Hepatocyte (in vitro differentiated cells): ENCODE data around the gene ATP5F1E. TPM values are rescaled to one million over a fixed set of nuclear protein-coding genes. Genes with fewer than 3 reads are reported as not detected.

ENCODE experiments used
- DNase-seq: peaks from one replicate; pipeline ENCODE4 v3.0.0-alpha.2; 2016; ENCODE audit warnings: low spot score
- H2AFZ ChIP-seq: fragments of 200-600 bp; sonication (generic); 2 replicates; pipeline ENCODE4 v1.6.0; 2016; ENCODE audit warnings: antibody characterized with exemption, mild to moderate bottlenecking
- H3K27ac ChIP-seq: fragments of 200-600 bp; sonication (generic); 2 replicates; pipeline ENCODE4 v1.5.1; 2016; ENCODE audit warnings: mild to moderate bottlenecking
- H3K27me3 ChIP-seq: fragments of 200-600 bp; sonication (generic); 2 replicates; pipeline ENCODE4 v1.6.1; 2016
- H3K36me3 ChIP-seq: fragments of 200-600 bp; sonication (generic); replicated peaks from 2 replicates; pipeline ENCODE4 v1.5.1; 2016; ENCODE audit warnings: low read depth; ENCODE audit not compliant: insufficient read depth
- H3K4me1 ChIP-seq: fragments of 200-600 bp; sonication (generic); 2 replicates; pipeline ENCODE4 v1.5.1; 2016; ENCODE audit warnings: mild to moderate bottlenecking, moderate library complexity; ENCODE audit not compliant: insufficient read depth
- H3K4me2 ChIP-seq: fragments of 200-600 bp; sonication (generic); 2 replicates; pipeline ENCODE4 v1.6.0; 2016
- H3K4me3 ChIP-seq: fragments of 200-600 bp; sonication (generic); 2 replicates; pipeline ENCODE4 v1.5.1; 2016; ENCODE audit warnings: mild to moderate bottlenecking
- H3K79me2 ChIP-seq: fragments of 200-600 bp; sonication (generic); 2 replicates; pipeline ENCODE4 v1.6.0; 2017; ENCODE audit warnings: mild to moderate bottlenecking
- H3K9me2 ChIP-seq: fragments of 200-600 bp; sonication (generic); replicated peaks from 2 replicates; pipeline ENCODE4 v1.6.0; 2017; ENCODE audit warnings: mild to moderate bottlenecking; ENCODE audit not compliant: insufficient read depth
- H3K9me3 ChIP-seq: fragments of 200-600 bp; sonication (generic); 2 replicates; pipeline ENCODE4 v1.5.1; 2016; ENCODE audit warnings: low read depth, mild to moderate bottlenecking
- H4K20me1 ChIP-seq: fragments of 200-600 bp; sonication (generic); 2 replicates; pipeline ENCODE4 v1.6.0; 2016; ENCODE audit warnings: mild to moderate bottlenecking; ENCODE audit not compliant: insufficient read depth, poor library complexity, severe bottlenecking
- EZH2 ChIP-seq: fragments of 200-600 bp; sonication (generic); IDR thresholded peaks from 2 replicates; pipeline ENCODE4 v1.6.1; 2016; ENCODE audit warnings: antibody characterized with exemption, mild to moderate bottlenecking, borderline replicate concordance
- EZH2phosphoT487 ChIP-seq: fragments of 200-600 bp; sonication (generic); IDR thresholded peaks from one replicate; pipeline ENCODE4 v1.6.1; 2018; ENCODE audit warnings: antibody characterized with exemption, mild to moderate bottlenecking, low read depth, moderate library complexity; ENCODE audit not compliant: unreplicated experiment, severe bottlenecking
- WGBS: methylation state at CpG from one replicate; pipeline ENCODE4 v1.1.6; 2016; ENCODE audit warnings: low lambda C conversion rate; ENCODE audit errors: missing lambda C conversion rate; 5-methylcytosine and 5-hydroxymethylcytosine counted together
- polyA plus RNA-seq: library from polyadenylated mRNA; unstranded; fragments of >200 nt; fragmentation: Nextera tagmentation; extraction: Ambion mirVana; gene quantifications from 2 replicates; pipeline ENCODE4 v1.2.1, GENCODE V29; 2016
- total RNA-seq: library from RNA; depleted of rRNA; stranded (reverse); fragments of >200 nt; gene quantifications from 2 replicates; pipeline ENCODE4 v1.2.3, GENCODE V29; 2014
- TF ChIP-seq, protein P1 (sequence below): fragments of 200-600 bp; sonication (generic); IDR thresholded peaks from 2 replicates; pipeline ENCODE4 v1.5.1; 2016; ENCODE audit warnings: antibody characterized with exemption, mild to moderate bottlenecking; ENCODE audit not compliant: poor library complexity

The ATP5F1E gene
- total and polyA plus RNA-seq, 2 experiments from 2014 or later: 32.9 to 227 TPM

DNA sequence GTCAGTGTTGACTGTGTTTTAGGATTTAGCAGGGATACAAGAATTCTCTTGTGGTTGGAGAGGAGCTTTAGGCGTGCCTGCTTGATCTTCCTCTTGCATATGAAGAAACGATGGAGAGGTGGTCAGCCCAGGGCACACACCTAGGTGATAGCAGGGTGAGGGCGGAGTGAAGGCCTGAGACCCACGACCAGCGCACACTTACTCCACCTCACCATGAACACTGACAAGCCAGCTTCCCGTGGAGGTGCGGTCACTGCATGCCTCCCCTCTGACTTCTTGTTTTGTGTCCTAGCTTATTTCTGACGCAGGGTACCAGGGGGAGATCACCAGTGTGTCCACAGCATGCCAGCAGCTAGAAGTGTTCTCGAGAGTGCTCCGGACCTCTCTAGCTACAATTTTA, 42.9 kb downstream of the ATP5F1E start:
- no peaks in the 10 kb centered on the region for H3K9me3 ChIP-seq
- no peaks in the 10 kb centered on the region for H3K9me2 ChIP-seq
- no peak overlapping the region for H3K4me3 ChIP-seq
- peaks cover 29% of the 10 kb centered on the region for H3K79me2 ChIP-seq
- no peaks in the 10 kb centered on the region for H3K27me3 ChIP-seq
- peaks cover 2% of the 10 kb centered on the region for H3K4me1 ChIP-seq
- H2AFZ ChIP-seq: no peak overlapping the region
- no peak overlapping the region for H3K27ac ChIP-seq
- TF ChIP-seq, protein P1, sequence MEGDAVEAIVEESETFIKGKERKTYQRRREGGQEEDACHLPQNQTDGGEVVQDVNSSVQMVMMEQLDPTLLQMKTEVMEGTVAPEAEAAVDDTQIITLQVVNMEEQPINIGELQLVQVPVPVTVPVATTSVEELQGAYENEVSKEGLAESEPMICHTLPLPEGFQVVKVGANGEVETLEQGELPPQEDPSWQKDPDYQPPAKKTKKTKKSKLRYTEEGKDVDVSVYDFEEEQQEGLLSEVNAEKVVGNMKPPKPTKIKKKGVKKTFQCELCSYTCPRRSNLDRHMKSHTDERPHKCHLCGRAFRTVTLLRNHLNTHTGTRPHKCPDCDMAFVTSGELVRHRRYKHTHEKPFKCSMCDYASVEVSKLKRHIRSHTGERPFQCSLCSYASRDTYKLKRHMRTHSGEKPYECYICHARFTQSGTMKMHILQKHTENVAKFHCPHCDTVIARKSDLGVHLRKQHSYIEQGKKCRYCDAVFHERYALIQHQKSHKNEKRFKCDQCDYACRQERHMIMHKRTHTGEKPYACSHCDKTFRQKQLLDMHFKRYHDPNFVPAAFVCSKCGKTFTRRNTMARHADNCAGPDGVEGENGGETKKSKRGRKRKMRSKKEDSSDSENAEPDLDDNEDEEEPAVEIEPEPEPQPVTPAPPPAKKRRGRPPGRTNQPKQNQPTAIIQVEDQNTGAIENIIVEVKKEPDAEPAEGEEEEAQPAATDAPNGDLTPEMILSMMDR: no peak
- no peak for TF ChIP-seq EZH2
- TF ChIP-seq EZH2phosphoT487: no peak
- DNase-seq: no peak
- WGBS: 92% methylated on average over 10 of the region's 10 CpGs
- H3K36me3 ChIP-seq: peaks cover 6% of the 10 kb centered on the region
- H3K4me2 ChIP-seq: no peak overlapping the region
- peaks cover 1% of the 10 kb centered on the region for H4K20me1 ChIP-seq

DNA sequence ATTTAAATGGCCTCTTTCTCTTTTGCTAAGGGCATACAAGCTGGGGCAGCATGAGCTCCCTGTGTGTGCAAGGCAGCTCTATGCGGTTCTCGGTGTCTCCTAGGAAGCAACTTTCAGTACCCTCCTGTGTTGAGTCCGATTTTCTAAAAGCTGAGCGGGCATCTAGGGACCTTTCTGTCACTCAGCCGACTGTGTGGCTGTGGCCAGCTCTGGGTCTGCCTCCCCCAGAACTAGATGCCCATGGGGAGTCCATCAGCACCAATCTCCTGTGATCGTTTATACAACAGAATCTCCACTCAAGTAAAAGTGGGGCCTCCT, 43.6 kb downstream of the ATP5F1E start:
- TF ChIP-seq EZH2 (no peak), EZH2phosphoT487 (no peak)
- TF ChIP-seq, protein P1: no peak
- Histone ChIP-seq H3K27ac (no peak overlapping the region), H3K4me1 (peaks cover 9% of the 10 kb centered on the region), H3K4me3 (no peak overlapping the region), H3K36me3 (peaks cover 6% of the 10 kb centered on the region), H3K79me2 (peaks cover 35% of the 10 kb centered on the region), H4K20me1 (peaks cover 6% of the 10 kb centered on the region), H2AFZ (no peak overlapping the region), H3K27me3 (no peaks in the 10 kb centered on the region), H3K9me3 (no peaks in the 10 kb centered on the region), H3K4me2 (no peak overlapping the region), H3K9me2 (no peaks in the 10 kb centered on the region)
- WGBS: 97% methylated on average over 6 of the region's 6 CpGs
- DNase-seq: no peak

DNA sequence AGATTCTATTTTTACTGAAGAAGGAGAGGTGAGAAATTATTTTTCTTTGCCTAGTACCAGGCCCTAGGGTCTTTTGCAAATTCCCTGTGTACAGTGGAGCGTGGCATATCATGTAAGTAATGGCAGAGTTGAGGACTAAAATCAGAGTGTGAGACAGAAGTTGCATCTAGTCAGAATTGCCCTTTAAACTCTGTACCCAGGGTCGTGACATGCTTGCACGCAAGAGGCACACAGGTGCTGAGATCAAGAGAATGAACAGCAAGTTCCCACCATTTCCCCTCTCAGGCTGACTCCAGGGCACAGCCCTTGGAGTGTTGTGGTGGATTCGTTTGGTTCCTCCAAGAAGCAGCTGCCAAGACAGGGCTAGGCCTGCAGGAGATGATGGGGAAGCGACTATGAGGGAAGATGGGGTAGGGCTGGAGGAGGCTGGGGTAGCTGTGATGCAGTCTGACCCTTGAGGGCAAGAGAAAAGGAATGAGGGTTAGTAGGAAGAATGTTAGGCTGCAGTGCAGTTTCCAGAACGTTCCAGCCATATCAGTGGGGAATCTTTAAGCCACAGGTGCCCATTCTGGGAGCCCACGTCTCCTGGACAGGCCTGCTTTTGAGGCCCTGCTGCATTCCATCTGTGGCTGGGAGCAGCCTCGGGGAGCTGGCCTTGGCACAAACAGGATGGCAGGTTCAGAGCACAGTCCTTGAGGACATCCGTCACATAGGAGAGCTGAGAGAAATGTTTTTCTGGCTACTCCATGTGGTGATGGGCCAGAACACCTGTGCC, 44.2 kb downstream of the ATP5F1E start:
- H3K9me2 ChIP-seq: no peaks in the 10 kb centered on the region
- H3K4me3 ChIP-seq: no peak overlapping the region
- 93% methylated on average over 9 of the region's 9 CpGs for WGBS
- no peak overlapping the region for H3K27ac ChIP-seq
- peaks cover 41% of the 10 kb centered on the region for H3K79me2 ChIP-seq
- H2AFZ ChIP-seq: no peak overlapping the region
- H3K27me3 ChIP-seq: no peaks in the 10 kb centered on the region
- H3K4me1 ChIP-seq: peaks cover 9% of the 10 kb centered on the region
- H4K20me1 ChIP-seq: peaks cover 8% of the 10 kb centered on the region
- TF ChIP-seq EZH2 (no peak), EZH2phosphoT487 (no peak)
- TF ChIP-seq, protein P1: no peak
- DNase-seq: no peak
- H3K4me2 ChIP-seq: no peak overlapping the region
- H3K36me3 ChIP-seq: peaks cover 6% of the 10 kb centered on the region
- H3K9me3 ChIP-seq: no peaks in the 10 kb centered on the region
